DND-41 (cell line): ENCODE data around the gene PPFIA1.

ENCODE experiments used
- ATAC-seq: fragments of 200-7000 bp; cut with Tn5 transposase; 3 replicates; pipeline ENCODE4 v1.9.1; 2021; ENCODE audit warnings: low read depth; ENCODE audit not compliant: insufficient read depth
- DNase-seq: peaks from one replicate; pipeline ENCODE4 v3.0.0-alpha.2; 2020
- H2AFZ ChIP-seq: 2 replicates; pipeline ENCODE4 v1.6.0; 2012; ENCODE audit warnings: low read depth, low read length
- H3K27ac ChIP-seq: 2 replicates; pipeline ENCODE4 v1.5.1; 2012; ENCODE audit warnings: low read length, inconsistent platforms
- H3K27me3 ChIP-seq: fragments of 200-600 bp; sonication (generic); 2 replicates; pipeline ENCODE4 v1.6.0; 2012; ENCODE audit warnings: low read length, mild to moderate bottlenecking, inconsistent platforms; ENCODE audit not compliant: insufficient read depth, poor library complexity
- H3K36me3 ChIP-seq: 2 replicates; pipeline ENCODE4 v1.5.1; 2012; ENCODE audit warnings: low read length, inconsistent platforms; ENCODE audit not compliant: insufficient read depth
- H3K4me1 ChIP-seq: 2 replicates; pipeline ENCODE4 v1.5.1; 2012; ENCODE audit warnings: mild to moderate bottlenecking, low read length; ENCODE audit not compliant: insufficient read depth
- H3K4me2 ChIP-seq: 2 replicates; pipeline ENCODE4 v1.6.0; 2012; ENCODE audit warnings: mild to moderate bottlenecking, moderate library complexity, low read length, inconsistent platforms; ENCODE audit not compliant: insufficient read depth
- H3K4me3 ChIP-seq, 2 experiments: fragments of 200-600 bp in 1 of 2; shearing (Covaris generic) in 1 of 2; 2 replicates each; pipeline ENCODE4 v1.5.1; 2012 to 2016; ENCODE audit warnings: inconsistent platforms in 2 of 2, low read length in 2 of 2, mild to moderate bottlenecking in 2 of 2, low read depth in 1 of 2, moderate library complexity in 1 of 2
- H3K79me2 ChIP-seq: 2 replicates; pipeline ENCODE4 v1.6.0; 2012; ENCODE audit warnings: low read length, inconsistent platforms; ENCODE audit not compliant: insufficient read depth
- H3K9ac ChIP-seq: 2 replicates; pipeline ENCODE4 v1.6.0; 2012; ENCODE audit warnings: low read depth, mild to moderate bottlenecking, inconsistent platforms, low read length, moderate library complexity
- H3K9me3 ChIP-seq: 2 replicates; pipeline ENCODE4 v1.5.1; 2012; ENCODE audit warnings: low read length, moderate library complexity, mild to moderate bottlenecking, inconsistent platforms; ENCODE audit not compliant: insufficient read depth, severe bottlenecking
- H4K20me1 ChIP-seq: 2 replicates; pipeline ENCODE4 v1.6.0; 2012; ENCODE audit warnings: low read length; ENCODE audit not compliant: insufficient read depth
- EZH2 ChIP-seq: IDR thresholded peaks from 3 replicates; pipeline ENCODE4 v1.6.1; 2012; ENCODE audit warnings: borderline replicate concordance, low read depth, mild to moderate bottlenecking, moderate library complexity, low read length, inconsistent platforms; ENCODE audit not compliant: severe bottlenecking
- TF ChIP-seq, protein P1 (sequence below): IDR thresholded peaks from 2 replicates; pipeline ENCODE4 v1.5.1; 2012; ENCODE audit warnings: borderline replicate concordance, low read length, moderate library complexity, mild to moderate bottlenecking; ENCODE audit not compliant: poor library complexity, severe bottlenecking; ENCODE audit errors: extremely low read depth

PPFIA1 gene

GRCh38 chr11:70270877-70271648, 573 bp downstream of the PPFIA1 start:
- Histone ChIP-seq H3K9ac (peak overlapping the region; percentile 85), H4K20me1 (peaks cover 21% of the 10 kb centered on the region)
- peak; percentile 33 for DNase-seq

DNA sequence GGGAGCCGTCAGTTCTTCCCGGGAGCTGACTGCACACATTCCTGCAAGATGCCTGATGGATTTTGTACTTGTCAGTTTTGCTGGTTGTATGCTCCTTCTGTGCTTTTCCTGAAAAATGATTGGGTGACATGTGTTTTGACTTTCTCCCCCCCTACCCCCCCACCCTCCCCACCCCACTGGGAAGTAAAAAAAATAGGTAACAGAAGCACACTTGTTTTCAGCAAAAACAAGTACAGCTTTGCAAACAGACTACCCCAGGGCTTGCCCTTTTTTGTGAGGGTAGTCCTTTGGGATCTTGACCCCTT, 1.1 kb downstream of the PPFIA1 start:
- no peaks in the 10 kb centered on the region for H3K27me3 ChIP-seq
- H3K27ac ChIP-seq, result peak overlapping the region; percentile 59; the same call in 1 of the 2 replicates
- no peaks in the 10 kb centered on the region for H3K9me3 ChIP-seq
- peaks cover 50% of the 10 kb centered on the region for H3K79me2 ChIP-seq
- ATAC-seq (no peak), DNase-seq (no peak)
- peak overlapping the region; percentile 72 to 83; a peak in 3 of 4 replicates for H3K4me3 ChIP-seq
- peak overlapping the region; percentile 92 for H3K4me2 ChIP-seq
- H3K36me3 ChIP-seq, result peaks cover 41% of the 10 kb centered on the region
- peak overlapping the region; percentile 85 for H3K9ac ChIP-seq
- TF ChIP-seq EZH2, result no peak
- TF ChIP-seq, protein P1, sequence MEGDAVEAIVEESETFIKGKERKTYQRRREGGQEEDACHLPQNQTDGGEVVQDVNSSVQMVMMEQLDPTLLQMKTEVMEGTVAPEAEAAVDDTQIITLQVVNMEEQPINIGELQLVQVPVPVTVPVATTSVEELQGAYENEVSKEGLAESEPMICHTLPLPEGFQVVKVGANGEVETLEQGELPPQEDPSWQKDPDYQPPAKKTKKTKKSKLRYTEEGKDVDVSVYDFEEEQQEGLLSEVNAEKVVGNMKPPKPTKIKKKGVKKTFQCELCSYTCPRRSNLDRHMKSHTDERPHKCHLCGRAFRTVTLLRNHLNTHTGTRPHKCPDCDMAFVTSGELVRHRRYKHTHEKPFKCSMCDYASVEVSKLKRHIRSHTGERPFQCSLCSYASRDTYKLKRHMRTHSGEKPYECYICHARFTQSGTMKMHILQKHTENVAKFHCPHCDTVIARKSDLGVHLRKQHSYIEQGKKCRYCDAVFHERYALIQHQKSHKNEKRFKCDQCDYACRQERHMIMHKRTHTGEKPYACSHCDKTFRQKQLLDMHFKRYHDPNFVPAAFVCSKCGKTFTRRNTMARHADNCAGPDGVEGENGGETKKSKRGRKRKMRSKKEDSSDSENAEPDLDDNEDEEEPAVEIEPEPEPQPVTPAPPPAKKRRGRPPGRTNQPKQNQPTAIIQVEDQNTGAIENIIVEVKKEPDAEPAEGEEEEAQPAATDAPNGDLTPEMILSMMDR, result no peak
- no peak overlapping the region for H2AFZ ChIP-seq
- H3K4me1 ChIP-seq, result peaks cover 38% of the 10 kb centered on the region
- H4K20me1 ChIP-seq, result peaks cover 21% of the 10 kb centered on the region

More at GRCh38 chr11:70270877-70271648, 573 bp downstream of the PPFIA1 start:
- peaks cover 38% of the 10 kb centered on the region for H3K4me1 ChIP-seq
- peak overlapping the region; percentile 85 for H2AFZ ChIP-seq
- TF ChIP-seq, protein P1, result no peak
- TF ChIP-seq EZH2, result no peak
- no peaks in the 10 kb centered on the region for H3K9me3 ChIP-seq
- peak overlapping the region; percentile 59 for H3K27ac ChIP-seq
- H3K79me2 ChIP-seq, result peaks cover 45% of the 10 kb centered on the region
- no peaks in the 10 kb centered on the region for H3K27me3 ChIP-seq
- peaks cover 39% of the 10 kb centered on the region for H3K36me3 ChIP-seq
- peak overlapping the region; percentile 92 for H3K4me2 ChIP-seq
- H3K4me3 ChIP-seq, result peak overlapping the region; percentile 72 to 83; a peak in 3 of 4 replicates
- ATAC-seq, result peak; percentile 70

DNA sequence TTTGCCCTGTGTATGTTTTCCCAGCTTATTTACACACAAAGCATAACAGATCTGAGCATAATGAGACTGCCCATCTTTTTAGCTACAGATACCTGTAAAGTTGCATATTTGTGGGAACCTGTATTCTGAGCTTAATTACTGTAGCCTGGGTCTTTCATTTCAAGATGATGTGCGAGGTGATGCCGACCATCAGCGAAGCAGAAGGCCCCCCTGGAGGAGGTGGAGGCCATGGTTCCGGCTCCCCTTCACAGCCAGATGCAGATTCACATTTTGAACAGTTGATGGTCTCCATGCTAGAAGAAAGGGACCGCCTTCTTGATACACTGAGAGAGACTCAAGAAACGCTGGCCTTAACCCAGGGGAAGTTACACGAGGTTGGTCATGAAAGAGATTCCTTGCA, 1.5 kb downstream of the PPFIA1 start:
- H3K79me2 ChIP-seq, result peaks cover 52% of the 10 kb centered on the region
- no peak overlapping the region for H3K27ac ChIP-seq
- DNase-seq (no peak), ATAC-seq (no peak)
- no peaks in the 10 kb centered on the region for H3K27me3 ChIP-seq
- H3K4me2 ChIP-seq, result peak overlapping the region; percentile 92
- no peaks in the 10 kb centered on the region for H3K9me3 ChIP-seq
- peak overlapping the region in 1 of 2 experiments; percentile 83; a peak in 2 of 4 replicates for H3K4me3 ChIP-seq
- peak overlapping the region; percentile 17; the same call in 1 of the 2 replicates for H3K9ac ChIP-seq
- peaks cover 41% of the 10 kb centered on the region for H3K36me3 ChIP-seq
- H4K20me1 ChIP-seq, result peaks cover 21% of the 10 kb centered on the region
- H3K4me1 ChIP-seq, result peaks cover 38% of the 10 kb centered on the region
- H2AFZ ChIP-seq, result no peak overlapping the region
- TF ChIP-seq, protein P1, result no peak
- TF ChIP-seq EZH2, result no peak
